Esophagus squamous epithelium (tissue), 5 donors: Measurements from ENCODE around the gene GRHL1. TPM values are rescaled to one million over a fixed set of nuclear protein-coding genes. Genes with fewer than 3 reads are reported as not detected.

Source experiments
- DNase-seq: peaks from one replicate; lab custom pipeline; 2025; lab: John Stamatoyannopoulos, UW
- H3K27ac ChIP-seq, 4 donors: fragments of 200-600 bp; sonication (generic); one replicate each; pipeline ENCODE4 v1.5.1; 2016 to 2019; ENCODE audit warnings: mild to moderate bottlenecking in 1 of 4
- H3K27me3 ChIP-seq, 4 donors: fragments of 200-600 bp; sonication (generic); 1 replicate in 3 of 4; 2 replicates in 1 of 4; pipeline versions ENCODE4 v1.5.1 to v1.6.0; 2017 to 2021; ENCODE audit warnings: antibody characterized with exemption in 1 of 4
- H3K36me3 ChIP-seq, 3 donors: fragments of 200-600 bp; sonication (generic); one replicate each; pipeline ENCODE4 v1.5.1; 2016 to 2019
- H3K4me1 ChIP-seq, 3 donors: fragments of 200-600 bp; sonication (generic); one replicate each; pipeline ENCODE4 v1.5.1; 2017 to 2019
- H3K4me3 ChIP-seq, 4 donors: fragments of 200-600 bp; sonication (generic); 1 replicate in 3 of 4; 2 replicates in 1 of 4; pipeline ENCODE4 v1.5.1; 2016 to 2019; ENCODE audit warnings: mild to moderate bottlenecking in 2 of 4, moderate library complexity in 1 of 4
- H3K9me3 ChIP-seq, 3 donors: fragments of 200-600 bp; sonication (generic); one replicate each; pipeline ENCODE4 v1.5.1; 2016 to 2019
- CTCF ChIP-seq, 6 experiments: fragments of 450-650 bp in 4 of 6; fragments of 200-600 bp in 2 of 6; sonication (generic) in 2 of 6; IDR thresholded peaks; one replicate each; pipeline ENCODE4 v1.5.1; 2016 to 2019; ENCODE audit warnings: antibody characterized with exemption in 6 of 6, mild to moderate bottlenecking in 4 of 6, moderate library complexity in 4 of 6
- POLR2A ChIP-seq, 4 donors: fragments of 450-650 bp; IDR thresholded peaks; one replicate each; pipeline ENCODE4 v1.6.1; 2017; ENCODE audit warnings: antibody characterized with exemption in 4 of 4, mild to moderate bottlenecking in 4 of 4, moderate library complexity in 3 of 4
- WGBS, 2 donors: methylation state at CpG; one replicate each; pipeline ENCODE4 v1.1.5; 2018; 5-methylcytosine and 5-hydroxymethylcytosine counted together
- intact Hi-C: fragments of 100-400 bp; cut with DNase I; formaldehyde crosslinking; loops from one replicate; pipeline ENCODE4 v1.15.0; 2022
- total RNA-seq, 4 donors: library from RNA; depleted of rRNA; stranded (reverse); fragments of >200 nt; gene quantifications; one replicate each; pipeline ENCODE4 v1.1.0, GENCODE V29; 2016
- donor health status: DM: yes; HTN: yes; CAD: no.

Gene GRHL1
- total RNA-seq, 4 donors from 2014 or later = 76.3 to 192 (median 115) TPM

GRCh38 chr2:9967053-9967775, 15.7 kb downstream of the GRHL1 start:
- peak overlapping the region; percentile 5 to 62 (median 28) for H3K27ac ChIP-seq
- H3K9me3 ChIP-seq = no peaks in the 10 kb centered on the region
- WGBS, 2 donors = 63 to 74% methylated on average over 10 to 11 of the region's 11 CpGs
- H3K27me3 ChIP-seq = no peaks in the 10 kb centered on the region
- intact Hi-C loops = no loop called here
- H3K4me3 ChIP-seq = no peak overlapping the region
- peaks cover 1 to 30% (median 18%) of the 10 kb centered on the region in 3 donors for H3K4me1 ChIP-seq
- peaks cover 0 to 73% (median 0%) of the 10 kb centered on the region in 3 donors for H3K36me3 ChIP-seq
- DNase-seq = no peak
- TF ChIP-seq CTCF (IDR thresholded peaks at IDR 0.05) (no peak), POLR2A (IDR thresholded peaks at IDR 0.05) (no peak)

DNA sequence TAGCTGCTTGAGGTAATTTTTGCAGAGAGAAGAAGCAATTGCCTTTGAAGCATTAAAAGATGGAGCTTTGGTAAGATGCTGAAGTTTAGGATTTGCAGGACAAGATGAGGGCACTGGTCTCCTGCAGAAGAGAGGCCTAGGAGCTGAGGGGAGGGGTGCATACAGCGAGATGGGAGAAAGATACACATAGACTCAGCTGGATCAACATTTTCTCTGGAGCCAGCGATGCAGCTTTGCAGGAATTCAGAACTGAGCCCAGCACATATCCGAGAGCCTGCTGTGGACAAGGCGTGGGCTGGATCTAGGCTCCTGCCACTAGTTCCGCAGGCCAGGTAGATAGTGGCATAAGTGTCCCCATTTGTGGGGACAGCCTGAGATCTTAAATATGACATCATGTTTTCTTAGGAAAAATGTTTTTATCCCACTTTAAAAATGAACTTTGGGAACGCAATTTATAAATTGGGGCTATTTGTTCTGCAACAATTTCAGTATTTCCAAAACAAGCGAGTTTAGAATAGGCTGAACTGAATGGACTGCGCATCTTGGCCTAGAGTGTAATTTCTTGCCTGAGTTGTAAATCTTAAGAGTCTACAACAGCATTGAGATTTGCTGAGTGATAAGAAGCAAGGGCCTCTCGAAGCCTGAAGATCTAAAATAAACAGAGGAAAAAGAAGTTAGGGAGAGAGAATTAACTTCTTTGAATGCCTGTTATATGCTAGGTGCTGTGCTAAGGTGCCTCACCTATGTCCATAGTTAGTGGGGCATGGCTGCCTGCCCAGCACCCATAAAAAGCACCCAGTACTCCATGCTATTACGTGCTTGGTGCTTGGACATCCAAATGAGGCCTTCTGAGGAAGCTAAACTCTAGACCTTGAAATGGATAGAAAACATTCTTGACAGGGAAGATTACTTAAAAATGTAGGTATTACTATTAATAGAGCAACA, 17.3 kb downstream of the GRHL1 start:
- DNase-seq = no peak
- H3K36me3 ChIP-seq = peaks cover 0 to 59% (median 0%) of the 10 kb centered on the region in 3 donors
- no peak for TF ChIP-seq POLR2A (IDR thresholded peaks at IDR 0.05)
- TF ChIP-seq CTCF (IDR thresholded peaks at IDR 0.05) = no peak
- no peak overlapping the region for H3K4me3 ChIP-seq
- H3K27me3 ChIP-seq = no peaks in the 10 kb centered on the region
- H3K9me3 ChIP-seq = no peaks in the 10 kb centered on the region
- peaks cover 11 to 47% (median 18%) of the 10 kb centered on the region in 3 donors for H3K4me1 ChIP-seq
- 85 to 90% methylated on average over 10 of the region's 10 CpGs for whole genome bisulfite sequencing, 2 donors
- no peak overlapping the region for H3K27ac ChIP-seq
- intact Hi-C loops = no loop called here

- H3K9me3 ChIP-seq = no peaks in the 10 kb centered on the region
- peak overlapping the region; percentile 24 to 76 (median 60) for H3K27ac ChIP-seq
- no peak overlapping the region for H3K4me3 ChIP-seq
- 56 to 78% methylated on average over 11 to 12 of the region's 12 CpGs for WGBS, 2 donors
- peaks cover 0 to 59% (median 0%) of the 10 kb centered on the region in 3 donors for H3K36me3 ChIP-seq
- no peaks in the 10 kb centered on the region for H3K27me3 ChIP-seq
- H3K4me1 ChIP-seq = peaks cover 11 to 61% (median 26%) of the 10 kb centered on the region in 3 donors
- no peak for DNase-seq
- intact Hi-C loops = no loop called here
- TF ChIP-seq POLR2A (IDR thresholded peaks at IDR 0.05) = no peak
- no peak for TF ChIP-seq CTCF (IDR thresholded peaks at IDR 0.05)
Measured at GRCh38 chr2:9970200-9971044, 18.9 kb downstream of the GRHL1 start.

DNA sequence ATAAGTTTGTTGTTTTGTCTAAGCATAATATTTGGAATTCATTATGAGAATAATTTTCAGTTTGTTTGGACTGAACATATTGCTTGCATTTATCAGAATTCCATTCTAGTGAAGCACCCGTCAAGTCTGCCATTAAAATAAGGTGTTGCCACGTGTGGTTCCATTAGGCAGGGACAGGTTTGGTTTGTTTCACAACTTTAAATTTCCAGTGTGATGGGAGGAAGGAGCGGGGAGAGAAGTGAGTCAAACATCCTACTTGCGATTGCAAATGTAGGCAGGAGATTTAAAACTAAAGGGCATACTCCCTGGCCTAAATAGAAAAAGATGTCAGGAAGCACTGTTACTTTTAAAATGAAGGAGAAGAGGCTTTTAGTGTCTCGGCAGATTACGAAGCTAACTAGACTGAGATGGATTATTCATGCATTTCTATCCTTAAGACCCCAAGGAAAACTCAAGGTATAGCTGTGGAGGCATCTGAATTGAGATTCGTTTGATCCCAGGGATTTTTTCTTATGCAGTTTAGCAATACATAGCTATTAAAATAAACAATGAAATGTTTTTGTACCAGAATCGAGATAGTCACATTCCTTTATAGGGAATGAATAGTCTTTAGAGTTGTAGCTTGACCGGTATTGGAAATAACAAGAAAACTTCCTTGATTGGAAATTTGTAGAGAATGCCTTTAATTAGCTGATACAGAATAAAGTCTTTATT, 19.8 kb downstream of the GRHL1 start:
- Histone ChIP-seq H3K36me3 (peaks cover 0 to 53% (median 0%) of the 10 kb centered on the region in 3 donors), H3K4me3 (no peak overlapping the region), H3K9me3 (no peaks in the 10 kb centered on the region), H3K4me1 (peaks cover 15 to 69% (median 34%) of the 10 kb centered on the region in 3 donors), H3K27me3 (no peaks in the 10 kb centered on the region), H3K27ac (peak overlapping the region in 3 of 4 donors; percentile 70 to 77 (median 76))
- TF ChIP-seq CTCF (IDR thresholded peaks at IDR 0.05) = no peak
- no peak for TF ChIP-seq POLR2A (IDR thresholded peaks at IDR 0.05)
- no peak for DNase-seq
- intact Hi-C loops = no loop called here
- 57 to 69% methylated on average over 9 of the region's 9 CpGs for WGBS, 2 donors
